Ammon's horn (tissue), 1 donor: ENCODE results near the gene VOPP1.
"Not testable (repeated sequence)": the region's sequence is repeated elsewhere in the genome, so short reads cannot be mapped to it uniquely, and the experiment has no call there.

Experiments
- DNase-seq: peaks from one replicate; pipeline ENCODE4 v3.0.0-alpha.2; 2016; ENCODE audit warnings: low spot score

The VOPP1 gene

GRCh38 chr7:55572378-55573233, at the start of gene VOPP1:
Gene VOPP1 (minus strand): TSS chr7:55572502. CDS start chr7:55572324, 178 bp downstream.
- peak; percentile 78 for DNase-seq

GRCh38 chr7:55618913-55619312, 46.6 kb upstream of the VOPP1 start:
- no peak for DNase-seq

- DNase-seq: not testable (repeated sequence)
These were observed 42.2 kb upstream of the VOPP1 start for GRCh38 chr7:55614365-55615064.

GRCh38 chr7:55609726-55610125, 37.4 kb upstream of the VOPP1 start:
- not testable (repeated sequence) for DNase-seq

GRCh38 chr7:55605661-55606060, 33.4 kb upstream of the VOPP1 start:
- DNase-seq: not testable (repeated sequence)

GRCh38 chr7:55597944-55598499, 25.7 kb upstream of the VOPP1 start:
- not testable (repeated sequence) for DNase-seq

GRCh38 chr7:55597214-55597739, 25.0 kb upstream of the VOPP1 start:
- not testable (repeated sequence) for DNase-seq

GRCh38 chr7:55595511-55595910, 23.2 kb upstream of the VOPP1 start:
- DNase-seq: no peak

GRCh38 chr7:55594870-55595269, 22.6 kb upstream of the VOPP1 start:
- no peak for DNase-seq

- DNase-seq: no peak
These were observed 22.1 kb upstream of the VOPP1 start for GRCh38 chr7:55594414-55594813.

- DNase-seq: no peak
These were observed 21.4 kb upstream of the VOPP1 start for GRCh38 chr7:55593515-55594318.

- no peak for DNase-seq
These were observed 20.8 kb upstream of the VOPP1 start for GRCh38 chr7:55593172-55593514.

GRCh38 chr7:55592492-55592891, 20.2 kb upstream of the VOPP1 start:
- no peak for DNase-seq

- no peak for DNase-seq
These were observed 19.1 kb upstream of the VOPP1 start for GRCh38 chr7:55591282-55591931.

GRCh38 chr7:55590517-55591281, 18.4 kb upstream of the VOPP1 start:
- no peak for DNase-seq

GRCh38 chr7:55589905-55590304, 17.6 kb upstream of the VOPP1 start:
- DNase-seq: no peak

GRCh38 chr7:55588976-55589604, 16.8 kb upstream of the VOPP1 start:
- no peak for DNase-seq

GRCh38 chr7:55588379-55588699, 16.0 kb upstream of the VOPP1 start:
- DNase-seq: no peak

GRCh38 chr7:55587687-55588378, 15.5 kb upstream of the VOPP1 start:
- DNase-seq: no peak

- DNase-seq: not testable (repeated sequence)
These were observed 10.4 kb upstream of the VOPP1 start for GRCh38 chr7:55582656-55583055.
